Ascending aorta (tissue), 2 donors: ENCODE results near the gene TMEM120A. TPM values are rescaled to one million over a fixed set of nuclear protein-coding genes. Genes with fewer than 3 reads are reported as not detected.
"Not testable (repeated sequence)": the region's sequence is repeated elsewhere in the genome, so short reads cannot be mapped to it uniquely, and the experiment has no call there.

Experiments used
- DNase-seq, 2 donors: peaks; one replicate each; pipeline ENCODE4 v3.0.0-alpha.2; 2019; ENCODE audit warnings: low spot score in 2 of 2
- H3K27ac ChIP-seq, 2 donors: fragments of 200-600 bp; sonication (generic); one replicate each; pipeline ENCODE4 v1.5.1; 2016 to 2017; ENCODE audit warnings: mild to moderate bottlenecking in 1 of 2
- H3K27me3 ChIP-seq: fragments of 200-600 bp; sonication (generic); one replicate; pipeline ENCODE4 v1.5.1; 2017
- H3K36me3 ChIP-seq, 2 donors: fragments of 200-600 bp; sonication (generic); one replicate each; pipeline ENCODE4 v1.5.1; 2016
- H3K4me1 ChIP-seq, 2 donors: fragments of 200-600 bp; sonication (generic); one replicate each; pipeline ENCODE4 v1.5.1; 2016 to 2017; ENCODE audit warnings: mild to moderate bottlenecking in 1 of 2
- H3K4me3 ChIP-seq, 2 donors: fragments of 200-600 bp; sonication (generic); one replicate each; pipeline ENCODE4 v1.5.1; 2016 to 2017; ENCODE audit warnings: mild to moderate bottlenecking in 1 of 2
- H3K9me3 ChIP-seq, 2 donors: fragments of 200-600 bp; sonication (generic); one replicate each; pipeline ENCODE4 v1.5.1; 2016
- intact Hi-C: fragments of 100-400 bp; cut with DNase I; formaldehyde crosslinking; loops from one replicate; pipeline ENCODE4 v1.15.1; 2023
- total RNA-seq: library from RNA; depleted of rRNA; stranded (reverse); fragments of >200 nt; gene quantifications from one replicate; pipeline ENCODE4 v1.1.0, GENCODE V29; 2016
- TF ChIP-seq, protein P1 (sequence below), 3 experiments: fragments of 200-600 bp in 2 of 3; fragments of 450-650 bp in 1 of 3; sonication (generic) in 2 of 3; IDR thresholded peaks; one replicate each; pipeline ENCODE4 v1.5.1; 2016 to 2019; ENCODE audit warnings: antibody characterized with exemption in 3 of 3, mild to moderate bottlenecking in 1 of 3, moderate library complexity in 1 of 3

Gene TMEM120A
- total RNA-seq: 24.2 TPM

DNA sequence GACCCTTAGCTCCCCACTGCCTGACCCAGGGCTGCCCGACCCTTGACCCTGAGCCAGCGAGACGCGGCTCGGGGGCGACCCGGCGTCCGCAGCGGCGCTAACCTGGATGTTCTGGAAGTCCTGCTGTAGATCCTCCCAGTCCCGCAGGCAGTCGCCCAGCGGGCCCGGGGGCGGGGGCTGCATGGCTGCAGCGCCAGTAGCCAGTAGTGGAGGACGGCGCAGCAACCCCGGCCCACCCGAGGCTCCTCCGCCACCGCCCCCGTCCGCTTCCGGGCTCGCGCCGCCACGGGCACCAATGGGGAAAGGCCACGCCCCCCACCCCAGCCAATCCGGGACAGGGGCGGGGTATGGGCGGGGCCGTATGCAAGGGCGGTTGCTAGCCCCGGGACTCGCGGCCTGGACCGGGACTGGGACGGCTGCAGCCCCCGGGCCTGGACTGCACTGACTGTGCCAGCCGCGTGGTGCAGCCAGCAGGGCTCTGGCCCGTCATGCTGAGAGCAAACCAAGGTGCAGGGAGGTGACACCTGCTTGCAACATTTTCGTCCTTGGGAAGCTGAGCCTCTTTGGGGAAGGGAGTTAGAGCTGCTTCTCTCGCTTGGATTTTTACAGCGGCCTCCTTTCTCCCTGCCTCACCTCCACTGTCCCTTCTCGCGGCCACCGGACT is at the start of gene TMEM120A:
Gene TMEM120A, minus strand, starts transcription at position 208 of the 664 bp plus-strand sequence. Its CDS starts 25 bp downstream, at position 183.
- DNase-seq: peak; percentile 84 to 98
- TF ChIP-seq, protein P1, sequence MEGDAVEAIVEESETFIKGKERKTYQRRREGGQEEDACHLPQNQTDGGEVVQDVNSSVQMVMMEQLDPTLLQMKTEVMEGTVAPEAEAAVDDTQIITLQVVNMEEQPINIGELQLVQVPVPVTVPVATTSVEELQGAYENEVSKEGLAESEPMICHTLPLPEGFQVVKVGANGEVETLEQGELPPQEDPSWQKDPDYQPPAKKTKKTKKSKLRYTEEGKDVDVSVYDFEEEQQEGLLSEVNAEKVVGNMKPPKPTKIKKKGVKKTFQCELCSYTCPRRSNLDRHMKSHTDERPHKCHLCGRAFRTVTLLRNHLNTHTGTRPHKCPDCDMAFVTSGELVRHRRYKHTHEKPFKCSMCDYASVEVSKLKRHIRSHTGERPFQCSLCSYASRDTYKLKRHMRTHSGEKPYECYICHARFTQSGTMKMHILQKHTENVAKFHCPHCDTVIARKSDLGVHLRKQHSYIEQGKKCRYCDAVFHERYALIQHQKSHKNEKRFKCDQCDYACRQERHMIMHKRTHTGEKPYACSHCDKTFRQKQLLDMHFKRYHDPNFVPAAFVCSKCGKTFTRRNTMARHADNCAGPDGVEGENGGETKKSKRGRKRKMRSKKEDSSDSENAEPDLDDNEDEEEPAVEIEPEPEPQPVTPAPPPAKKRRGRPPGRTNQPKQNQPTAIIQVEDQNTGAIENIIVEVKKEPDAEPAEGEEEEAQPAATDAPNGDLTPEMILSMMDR (IDR thresholded peaks at IDR 0.05): peak; percentile 29 to 42 (median 31)
- Histone ChIP-seq H3K9me3 (no peaks in the 10 kb centered on the region), H3K27ac (peak within 1 kb of the TSS; percentile 99 to 100), H3K27me3 (no peaks in the 10 kb centered on the region), H3K4me3 (peak within 1 kb of the TSS; percentile 92 to 93), H3K36me3 (peaks cover 5 to 8% of the 10 kb centered on the region in 2 donors), H3K4me1 (peaks cover 10 to 25% of the 10 kb centered on the region in 2 donors)
- intact Hi-C loops: loop anchor here (1.0 to 10.0 kb wide), 6 partner anchors 28 to 320 kb away; partner anchors contain the start of genes POR, RHBDD2 and STYXL1

DNA sequence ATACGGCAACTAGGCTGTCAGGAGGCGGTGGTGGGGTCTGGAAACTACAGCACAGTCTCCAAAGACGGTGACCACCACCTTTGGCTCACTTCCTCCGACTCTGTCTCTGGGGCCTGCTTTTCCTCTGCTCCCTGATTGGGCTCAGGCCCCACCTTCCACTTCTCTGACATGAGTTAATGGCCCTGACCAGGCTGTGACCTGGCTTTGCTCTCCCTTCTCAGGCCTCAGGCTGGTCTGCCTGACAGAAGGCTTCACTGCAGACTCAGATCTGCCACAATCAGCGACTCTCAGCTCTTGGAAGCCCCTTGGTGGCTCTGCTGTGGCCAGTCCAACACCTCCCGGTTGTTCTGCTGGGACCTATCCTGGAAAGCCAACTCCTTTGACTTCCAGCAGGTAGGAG is 45.7 kb upstream of the TMEM120A start:
- Histone ChIP-seq H3K36me3 (peaks cover 0 to 6% of the 10 kb centered on the region in 2 donors), H3K27ac (no peak overlapping the region), H3K4me1 (no peaks in the 10 kb centered on the region), H3K9me3 (no peaks in the 10 kb centered on the region), H3K27me3 (no peaks in the 10 kb centered on the region), H3K4me3 (no peak overlapping the region)
- intact Hi-C loops: loop anchor here (10.0 kb wide), 1 partner anchor 275 kb away; no protein-coding TSS in a partner anchor
- TF ChIP-seq, protein P1 (IDR thresholded peaks at IDR 0.05): no peak
- DNase-seq: no peak

DNA sequence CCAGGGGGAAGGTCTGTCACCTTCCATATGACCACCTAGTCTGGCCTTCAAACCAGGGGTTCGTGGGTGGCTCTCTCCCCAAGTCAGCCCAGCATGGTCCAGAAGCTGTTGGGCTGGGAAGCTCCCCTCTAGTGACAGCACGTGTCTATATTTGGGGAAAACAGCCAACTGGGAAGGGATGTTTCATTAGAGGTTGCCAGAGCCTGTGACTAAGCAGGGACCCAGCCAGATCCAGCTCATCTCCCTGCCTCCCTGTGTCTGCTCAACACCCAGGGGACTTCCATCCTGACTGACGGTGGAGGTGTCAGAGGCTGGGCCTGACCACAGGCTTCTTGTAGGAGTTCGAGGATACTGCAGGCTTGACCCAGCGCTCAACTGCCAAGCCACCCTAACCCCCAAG is 42.9 kb upstream of the TMEM120A start:
- H3K36me3 ChIP-seq: peaks cover 0 to 6% of the 10 kb centered on the region in 2 donors
- no peaks in the 10 kb centered on the region for H3K4me1 ChIP-seq
- no peak overlapping the region for H3K27ac ChIP-seq
- H3K4me3 ChIP-seq: no peak overlapping the region
- no peaks in the 10 kb centered on the region for H3K9me3 ChIP-seq
- H3K27me3 ChIP-seq: no peaks in the 10 kb centered on the region
- intact Hi-C loops: no loop called here
- TF ChIP-seq, protein P1 (IDR thresholded peaks at IDR 0.05): no peak
- DNase-seq: no peak

DNA sequence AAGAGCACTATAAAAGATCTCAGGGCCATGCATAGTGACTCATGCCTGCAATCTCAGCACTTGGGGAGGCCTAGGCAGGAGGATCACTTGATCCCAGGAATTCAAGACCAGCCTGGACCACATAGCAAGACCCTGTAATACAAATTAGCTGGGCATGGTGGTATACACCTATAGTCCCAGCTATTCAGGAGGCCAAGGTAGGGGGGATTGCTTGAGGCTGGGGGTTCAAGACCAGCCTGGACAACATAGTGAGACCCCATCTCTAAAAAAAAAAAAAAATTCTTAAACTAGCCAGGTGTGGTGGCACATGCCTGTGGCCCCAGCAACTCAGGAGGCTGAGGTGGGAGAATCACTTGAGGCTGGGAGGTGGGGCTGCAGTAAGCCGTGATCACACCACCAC is 37.6 kb upstream of the TMEM120A start:
- Histone ChIP-seq H3K9me3 (no peaks in the 10 kb centered on the region), H3K36me3 (peaks cover 0 to 5% of the 10 kb centered on the region in 2 donors), H3K4me3 (no peak overlapping the region), H3K4me1 (no peaks in the 10 kb centered on the region), H3K27ac (no peak overlapping the region), H3K27me3 (no peaks in the 10 kb centered on the region)
- intact Hi-C loops: no loop called here
- no peak for DNase-seq
- TF ChIP-seq, protein P1 (IDR thresholded peaks at IDR 0.05): no peak

DNA sequence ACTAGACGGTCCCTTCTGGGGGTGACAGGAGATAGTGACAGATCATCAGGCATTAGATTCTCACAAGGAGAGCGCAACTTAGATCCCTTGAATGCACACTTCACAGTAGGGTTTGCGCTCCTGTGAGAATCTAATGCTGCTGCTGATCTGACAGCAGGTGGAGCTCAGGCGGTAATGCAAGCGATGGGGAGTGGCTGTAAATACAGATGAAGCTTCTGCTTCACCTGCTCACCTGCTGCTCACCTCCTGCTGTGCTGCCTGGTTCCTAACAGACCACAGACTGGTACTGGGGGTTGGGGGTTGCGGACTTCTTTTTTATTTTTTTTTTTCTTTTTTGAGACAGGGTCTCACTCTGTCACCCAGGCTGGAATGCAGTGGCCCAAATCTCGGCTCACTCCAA is 35.3 kb upstream of the TMEM120A start:
- H3K4me1 ChIP-seq, H3K27ac ChIP-seq, intact Hi-C loops, H3K4me3 ChIP-seq, H3K27me3 ChIP-seq, H3K9me3 ChIP-seq, DNase-seq, H3K36me3 ChIP-seq: not testable (repeated sequence)

DNA sequence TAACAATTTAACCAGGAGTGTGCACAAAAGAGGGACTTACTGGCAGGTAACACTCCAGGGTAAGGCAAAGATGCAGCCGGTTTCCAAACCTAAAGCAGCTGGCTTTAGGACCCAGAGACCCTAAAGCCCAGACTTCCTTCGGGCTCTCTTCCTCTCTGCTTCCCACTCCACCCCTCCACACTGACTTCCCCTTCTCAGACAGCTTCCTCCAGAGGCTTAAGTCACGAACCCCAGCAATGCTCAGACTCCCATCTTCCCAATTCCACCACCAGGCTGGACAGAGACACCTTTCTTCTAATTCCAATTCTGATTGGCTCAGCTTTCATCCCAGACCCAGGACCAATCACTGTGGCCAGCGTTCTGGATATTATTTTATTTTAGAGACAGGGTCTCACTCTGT is 28.6 kb upstream of the TMEM120A start:
- no peak for DNase-seq
- H3K4me1 ChIP-seq: no peaks in the 10 kb centered on the region
- no peaks in the 10 kb centered on the region for H3K9me3 ChIP-seq
- no peaks in the 10 kb centered on the region for H3K27me3 ChIP-seq
- H3K4me3 ChIP-seq: no peak overlapping the region
- TF ChIP-seq, protein P1 (IDR thresholded peaks at IDR 0.05): no peak
- H3K36me3 ChIP-seq: peaks cover 6 to 14% of the 10 kb centered on the region in 2 donors
- H3K27ac ChIP-seq: no peak overlapping the region
- intact Hi-C loops: no loop called here
